ENCODE results near the gene EPHB4. TPM values are rescaled to one million over a fixed set of nuclear protein-coding genes. Genes with fewer than 3 reads are reported as not detected.

Gene EPHB4
- total RNA-seq, 1 donor from 2014 or later = 127 TPM

- no peaks in the 10 kb centered on the region for H3K9me3 Mint-ChIP-seq
- H3K4me3 Mint-ChIP-seq = peak overlapping the region; percentile 97
- DNase-seq (ENCODE audit: low spot score in 2 of 2, unreplicated experiment in 2 of 2) = no peak
- TF ChIP-seq, protein P1, sequence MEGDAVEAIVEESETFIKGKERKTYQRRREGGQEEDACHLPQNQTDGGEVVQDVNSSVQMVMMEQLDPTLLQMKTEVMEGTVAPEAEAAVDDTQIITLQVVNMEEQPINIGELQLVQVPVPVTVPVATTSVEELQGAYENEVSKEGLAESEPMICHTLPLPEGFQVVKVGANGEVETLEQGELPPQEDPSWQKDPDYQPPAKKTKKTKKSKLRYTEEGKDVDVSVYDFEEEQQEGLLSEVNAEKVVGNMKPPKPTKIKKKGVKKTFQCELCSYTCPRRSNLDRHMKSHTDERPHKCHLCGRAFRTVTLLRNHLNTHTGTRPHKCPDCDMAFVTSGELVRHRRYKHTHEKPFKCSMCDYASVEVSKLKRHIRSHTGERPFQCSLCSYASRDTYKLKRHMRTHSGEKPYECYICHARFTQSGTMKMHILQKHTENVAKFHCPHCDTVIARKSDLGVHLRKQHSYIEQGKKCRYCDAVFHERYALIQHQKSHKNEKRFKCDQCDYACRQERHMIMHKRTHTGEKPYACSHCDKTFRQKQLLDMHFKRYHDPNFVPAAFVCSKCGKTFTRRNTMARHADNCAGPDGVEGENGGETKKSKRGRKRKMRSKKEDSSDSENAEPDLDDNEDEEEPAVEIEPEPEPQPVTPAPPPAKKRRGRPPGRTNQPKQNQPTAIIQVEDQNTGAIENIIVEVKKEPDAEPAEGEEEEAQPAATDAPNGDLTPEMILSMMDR (IDR thresholded peaks at IDR 0.05; ENCODE audit: unreplicated experiment) = no peak
- H3K27ac Mint-ChIP-seq = peak overlapping the region; percentile 96
- no peaks in the 10 kb centered on the region for H3K27me3 Mint-ChIP-seq (ENCODE audit: low read depth)
- peaks cover 36% of the 10 kb centered on the region for H3K4me1 Mint-ChIP-seq
- H3K36me3 Mint-ChIP-seq = peaks cover 7% of the 10 kb centered on the region
These were observed 2.1 kb downstream of the EPHB4 start for GRCh38 chr7:100825215-100825671.

- Mint-ChIP-seq H3K27ac (peak overlapping the region; percentile 66), H3K27me3 (ENCODE audit: low read depth) (no peaks in the 10 kb centered on the region), H3K36me3 (peaks cover 12% of the 10 kb centered on the region), H3K4me1 (peaks cover 36% of the 10 kb centered on the region), H3K4me3 (peak overlapping the region; percentile 97), H3K9me3 (no peaks in the 10 kb centered on the region)
- DNase-seq (ENCODE audit: low spot score in 2 of 2, unreplicated experiment in 2 of 2) = no peak
- TF ChIP-seq, protein P1 (IDR thresholded peaks at IDR 0.05; ENCODE audit: unreplicated experiment) = no peak
These were observed 2.7 kb downstream of the EPHB4 start for GRCh38 chr7:100824499-100825214.

DNA sequence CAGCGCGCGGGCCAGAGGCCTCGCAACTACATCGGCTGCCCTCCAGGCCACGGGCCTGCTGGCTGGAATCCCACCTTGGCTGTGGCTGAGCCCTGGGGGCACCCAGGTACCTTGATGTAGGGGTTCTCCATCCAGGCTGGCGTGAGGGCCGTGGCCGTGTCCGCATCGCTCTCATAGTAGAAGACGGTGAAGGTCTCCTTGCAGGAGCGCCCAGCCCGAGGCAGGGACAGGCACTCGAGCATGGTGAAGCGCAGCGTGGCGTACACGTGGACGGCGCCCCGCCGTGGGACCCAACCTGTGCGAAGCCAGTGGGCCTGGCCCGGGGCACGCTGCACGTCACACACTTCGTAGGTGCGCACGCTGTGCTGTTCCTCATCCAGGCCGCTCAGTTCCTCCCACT, 3.8 kb downstream of the EPHB4 start:
- DNase-seq (ENCODE audit: low spot score in 2 of 2, unreplicated experiment in 2 of 2) = no peak
- H3K4me3 Mint-ChIP-seq = peak overlapping the region; percentile 31

DNA sequence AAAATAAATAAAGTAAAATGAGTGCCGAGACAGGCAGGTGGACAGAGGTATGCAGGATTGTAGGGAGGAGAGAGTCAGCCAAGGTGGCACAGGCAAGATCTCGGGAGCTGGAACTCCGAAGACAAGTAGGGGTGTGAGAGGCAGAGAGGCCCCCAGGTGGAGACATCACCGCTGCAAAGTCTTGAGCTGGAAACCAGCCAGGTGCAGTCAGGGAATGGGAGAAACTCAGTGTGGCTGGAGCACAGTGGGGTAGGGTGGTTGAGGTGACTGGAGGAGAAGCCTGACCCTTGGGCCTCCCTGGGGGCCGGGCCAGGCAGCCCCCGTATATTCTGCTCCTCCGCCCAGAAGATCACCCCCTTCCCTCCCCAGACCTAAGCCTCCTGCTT, 4.2 kb downstream of the EPHB4 start:
- H3K36me3 Mint-ChIP-seq = peaks cover 20% of the 10 kb centered on the region
- DNase-seq (ENCODE audit: low spot score in 2 of 2, unreplicated experiment in 2 of 2) = no peak
- H3K4me1 Mint-ChIP-seq = peaks cover 30% of the 10 kb centered on the region
- H3K9me3 Mint-ChIP-seq = no peaks in the 10 kb centered on the region
- no peak overlapping the region for H3K27ac Mint-ChIP-seq
- no peak overlapping the region for H3K4me3 Mint-ChIP-seq
- no peaks in the 10 kb centered on the region for H3K27me3 Mint-ChIP-seq (ENCODE audit: low read depth)
- TF ChIP-seq, protein P1 (IDR thresholded peaks at IDR 0.05; ENCODE audit: unreplicated experiment) = no peak

More for the DNA sequence above, 3.8 kb downstream of the EPHB4 start:
- TF ChIP-seq, protein P1 (IDR thresholded peaks at IDR 0.05; ENCODE audit: unreplicated experiment) = no peak
- peaks cover 20% of the 10 kb centered on the region for H3K36me3 Mint-ChIP-seq
- peaks cover 31% of the 10 kb centered on the region for H3K4me1 Mint-ChIP-seq
- no peaks in the 10 kb centered on the region for H3K27me3 Mint-ChIP-seq (ENCODE audit: low read depth)
- no peaks in the 10 kb centered on the region for H3K9me3 Mint-ChIP-seq
- H3K27ac Mint-ChIP-seq = peak overlapping the region; percentile 59

GRCh38 chr7:100822236-100823139, 4.8 kb downstream of the EPHB4 start:
- Mint-ChIP-seq H3K27ac (no peak overlapping the region), H3K4me3 (no peak overlapping the region), H3K4me1 (peaks cover 26% of the 10 kb centered on the region), H3K27me3 (ENCODE audit: low read depth) (no peaks in the 10 kb centered on the region), H3K36me3 (peaks cover 21% of the 10 kb centered on the region), H3K9me3 (no peaks in the 10 kb centered on the region)
- TF ChIP-seq, protein P1 (IDR thresholded peaks at IDR 0.05; ENCODE audit: unreplicated experiment) = no peak
- no peak for DNase-seq (ENCODE audit: low spot score in 2 of 2, unreplicated experiment in 2 of 2)
